NB4 (cell line): ENCODE data around the gene SIKE1.
"Not testable (repeated sequence)": the region's sequence is repeated elsewhere in the genome, so short reads cannot be mapped to it uniquely, and the experiment has no call there.

Source experiments
- DNase-seq: peaks from one replicate; pipeline ENCODE4 v3.0.0; 2010; ENCODE audit warnings: low read depth
- H3K4me3 ChIP-seq: one replicate; pipeline ENCODE4 v1.5.1; 2011; ENCODE audit warnings: mild to moderate bottlenecking, low read depth, low read length, moderate library complexity
- MYC ChIP-seq: IDR thresholded peaks from 2 replicates; pipeline ENCODE4 v1.6.1; 2011; ENCODE audit warnings: low read depth, low read length
- POLR2A ChIP-seq: IDR thresholded peaks from 2 replicates; pipeline ENCODE4 v1.6.1; 2011; ENCODE audit warnings: mild to moderate bottlenecking; ENCODE audit not compliant: insufficient read length; ENCODE audit errors: extremely low read depth
- TF ChIP-seq, protein P1 (sequence below): IDR thresholded peaks from 2 replicates; pipeline ENCODE4 v1.6.1; 2011; ENCODE audit warnings: low read depth, low read length
- TF ChIP-seq, protein P2 (sequence below): IDR thresholded peaks from one replicate; pipeline ENCODE4 v1.5.1; 2012; ENCODE audit warnings: low read depth, low read length

Gene SIKE1

DNA sequence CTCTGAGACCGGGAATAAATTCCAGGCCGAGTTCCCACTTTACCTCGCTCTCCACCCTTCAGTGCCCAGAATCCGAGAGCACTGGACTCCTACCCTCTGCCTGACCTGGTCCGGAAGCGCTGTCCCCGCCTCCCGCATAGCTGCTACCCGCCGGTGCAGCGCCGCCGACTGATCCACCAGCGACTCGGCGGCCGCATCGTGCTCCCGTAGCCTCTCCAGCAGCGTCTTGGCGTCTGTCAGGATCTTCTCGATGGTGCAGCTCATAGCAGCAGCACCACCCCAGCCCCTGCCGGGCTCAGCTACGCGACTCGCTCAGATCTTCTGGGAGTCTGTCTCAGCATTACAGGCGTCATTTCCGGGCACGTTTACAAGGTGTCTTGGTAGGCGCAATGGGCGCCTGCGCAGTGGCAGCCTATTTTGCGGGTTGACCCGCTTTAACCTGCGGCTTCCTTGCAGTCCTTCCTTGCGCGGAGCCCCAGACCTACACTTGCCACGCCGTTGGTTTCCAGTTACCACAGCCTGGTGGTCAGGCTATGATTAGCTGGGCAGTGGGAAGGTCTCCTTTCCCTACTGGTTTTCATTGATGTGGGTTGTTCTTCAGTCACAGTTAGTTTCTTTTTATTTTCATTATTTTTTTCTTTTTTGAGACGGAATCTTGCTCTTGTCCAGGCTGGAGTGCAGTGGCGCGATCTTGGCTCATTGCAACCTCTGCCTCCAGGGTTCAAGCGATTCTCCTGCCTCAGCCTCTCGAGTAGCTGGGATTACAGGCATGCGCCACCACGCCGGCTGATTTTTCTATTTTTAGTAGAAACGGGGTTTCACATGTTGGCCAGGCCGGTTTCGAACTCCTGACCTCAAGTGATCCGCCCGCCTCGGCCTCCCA, at the start of gene SIKE1:
Gene SIKE1, minus strand, starts transcription at position 342 of the 883 bp plus-strand sequence. Its CDS starts 78 bp downstream, at position 264.
- DNase-seq, result peak; percentile 97
- TF ChIP-seq, protein P1, sequence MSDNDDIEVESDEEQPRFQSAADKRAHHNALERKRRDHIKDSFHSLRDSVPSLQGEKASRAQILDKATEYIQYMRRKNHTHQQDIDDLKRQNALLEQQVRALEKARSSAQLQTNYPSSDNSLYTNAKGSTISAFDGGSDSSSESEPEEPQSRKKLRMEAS, result peak; percentile 69
- TF ChIP-seq MYC (peak; percentile 73), POLR2A (peak; percentile 95)
- TF ChIP-seq, protein P2, sequence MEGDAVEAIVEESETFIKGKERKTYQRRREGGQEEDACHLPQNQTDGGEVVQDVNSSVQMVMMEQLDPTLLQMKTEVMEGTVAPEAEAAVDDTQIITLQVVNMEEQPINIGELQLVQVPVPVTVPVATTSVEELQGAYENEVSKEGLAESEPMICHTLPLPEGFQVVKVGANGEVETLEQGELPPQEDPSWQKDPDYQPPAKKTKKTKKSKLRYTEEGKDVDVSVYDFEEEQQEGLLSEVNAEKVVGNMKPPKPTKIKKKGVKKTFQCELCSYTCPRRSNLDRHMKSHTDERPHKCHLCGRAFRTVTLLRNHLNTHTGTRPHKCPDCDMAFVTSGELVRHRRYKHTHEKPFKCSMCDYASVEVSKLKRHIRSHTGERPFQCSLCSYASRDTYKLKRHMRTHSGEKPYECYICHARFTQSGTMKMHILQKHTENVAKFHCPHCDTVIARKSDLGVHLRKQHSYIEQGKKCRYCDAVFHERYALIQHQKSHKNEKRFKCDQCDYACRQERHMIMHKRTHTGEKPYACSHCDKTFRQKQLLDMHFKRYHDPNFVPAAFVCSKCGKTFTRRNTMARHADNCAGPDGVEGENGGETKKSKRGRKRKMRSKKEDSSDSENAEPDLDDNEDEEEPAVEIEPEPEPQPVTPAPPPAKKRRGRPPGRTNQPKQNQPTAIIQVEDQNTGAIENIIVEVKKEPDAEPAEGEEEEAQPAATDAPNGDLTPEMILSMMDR, result no peak
- H3K4me3 ChIP-seq, result peak within 1 kb of the TSS; percentile 96

DNA sequence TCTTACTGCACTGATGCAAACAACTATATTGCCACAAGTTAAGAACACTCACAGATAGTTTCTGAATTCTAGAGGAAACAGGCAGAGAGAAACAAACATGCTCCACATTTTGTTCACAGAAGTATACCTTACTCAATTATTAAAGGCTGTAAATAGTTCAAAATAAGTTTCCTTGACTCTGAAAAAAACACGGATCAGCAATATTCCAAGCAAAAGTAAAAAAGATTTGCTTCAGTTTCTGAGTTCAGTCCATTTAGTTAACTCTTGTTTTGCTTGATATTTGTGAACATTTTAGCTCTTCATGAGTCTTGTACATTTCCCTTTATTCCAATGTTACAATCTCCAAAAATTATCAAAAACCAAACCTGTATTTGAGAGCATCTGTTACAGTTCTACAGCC, 49.6 kb upstream of the SIKE1 start:
- not testable (repeated sequence) for H3K4me3 ChIP-seq, DNase-seq

DNA sequence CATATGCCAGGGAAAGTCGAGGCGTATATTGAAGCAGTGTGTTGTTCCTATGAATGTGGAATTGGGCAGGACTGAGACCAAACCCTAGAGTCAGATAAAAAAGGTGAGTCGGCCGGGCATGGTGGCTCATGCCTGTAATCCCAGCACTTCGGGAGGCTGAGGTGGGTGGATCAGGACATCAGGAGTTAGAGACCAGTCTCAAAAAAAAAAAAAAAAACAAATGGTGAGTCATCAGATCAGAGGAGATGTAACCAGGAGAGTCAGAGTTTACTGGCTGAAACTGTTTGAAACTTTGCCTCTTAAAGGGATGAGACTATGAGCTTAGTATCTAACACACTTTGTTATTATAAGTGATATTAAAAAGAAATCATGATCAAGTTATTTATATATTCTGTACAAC, 47.8 kb upstream of the SIKE1 start:
- no peak overlapping the region for H3K4me3 ChIP-seq
- no peak for TF ChIP-seq POLR2A
- TF ChIP-seq, protein P2, result no peak
- no peak for DNase-seq

DNA sequence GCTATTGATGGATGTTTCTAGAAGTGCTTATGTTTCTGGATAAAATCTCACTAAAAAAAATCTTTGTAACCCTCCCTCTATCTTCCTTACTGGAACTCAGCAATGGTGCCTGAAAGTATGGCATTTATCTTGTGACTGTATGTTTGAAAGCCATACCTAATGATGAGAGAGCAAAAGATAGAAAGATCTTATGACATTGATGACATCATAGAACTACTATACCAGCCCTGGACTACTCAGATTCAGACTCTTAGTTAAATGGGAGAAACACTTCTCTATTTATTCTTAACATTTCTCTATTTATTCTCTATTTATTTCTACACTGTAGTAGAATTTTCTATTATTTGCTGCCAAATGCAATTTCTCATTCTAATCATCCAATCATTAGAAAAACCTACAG, 41.5 kb upstream of the SIKE1 start:
- TF ChIP-seq POLR2A, result no peak
- no peak for TF ChIP-seq MYC
- TF ChIP-seq, protein P1, result no peak
- TF ChIP-seq, protein P2, result no peak
- no peak for DNase-seq
- H3K4me3 ChIP-seq, result no peak overlapping the region

DNA sequence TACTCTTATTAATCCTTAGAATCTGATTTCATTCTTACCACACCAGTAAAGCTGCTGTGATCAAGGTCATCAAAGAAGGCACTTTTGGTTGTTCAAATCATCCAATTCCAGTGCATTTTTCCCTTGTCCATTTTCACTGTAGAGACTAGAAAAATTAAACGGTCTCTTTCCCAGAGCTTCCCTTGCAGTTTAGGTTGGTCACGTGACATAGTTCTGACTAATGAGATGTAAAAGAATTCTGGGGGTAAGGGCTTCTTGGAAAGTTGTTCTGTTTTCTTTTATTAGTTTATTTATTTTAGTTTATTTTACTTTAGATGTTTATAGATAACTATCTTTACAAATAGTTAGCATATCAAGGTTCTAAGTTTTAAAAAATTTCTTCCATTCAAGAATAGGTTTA, 39.9 kb upstream of the SIKE1 start:
- no peak overlapping the region for H3K4me3 ChIP-seq
- DNase-seq, result no peak
- TF ChIP-seq, protein P2, result no peak
- no peak for TF ChIP-seq MYC
- TF ChIP-seq, protein P1, result no peak
- no peak for TF ChIP-seq POLR2A

DNA sequence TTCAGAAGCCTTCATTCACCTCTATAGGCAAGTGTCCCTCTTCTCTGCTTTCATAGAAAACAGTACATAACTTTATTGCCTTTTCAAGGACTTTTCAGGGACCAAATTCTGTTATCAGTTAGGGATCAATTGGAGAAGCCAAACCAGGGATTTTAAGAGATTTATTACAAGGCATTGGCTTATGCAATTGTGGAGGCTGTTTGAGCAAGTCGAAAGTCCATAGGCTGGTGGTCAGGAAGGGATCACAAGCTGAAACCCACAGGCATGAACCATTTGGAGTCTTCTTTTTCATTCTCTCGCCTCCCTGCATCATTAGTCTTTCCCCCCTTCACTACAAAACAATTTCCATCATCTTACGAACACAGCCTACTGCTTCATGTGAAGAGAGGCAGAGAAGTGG, 39.4 kb upstream of the SIKE1 start:
- DNase-seq, result no peak
- H3K4me3 ChIP-seq, result no peak overlapping the region
- TF ChIP-seq POLR2A, result no peak
- TF ChIP-seq, protein P2, result no peak
- TF ChIP-seq, protein P1, result no peak
- no peak for TF ChIP-seq MYC

DNA sequence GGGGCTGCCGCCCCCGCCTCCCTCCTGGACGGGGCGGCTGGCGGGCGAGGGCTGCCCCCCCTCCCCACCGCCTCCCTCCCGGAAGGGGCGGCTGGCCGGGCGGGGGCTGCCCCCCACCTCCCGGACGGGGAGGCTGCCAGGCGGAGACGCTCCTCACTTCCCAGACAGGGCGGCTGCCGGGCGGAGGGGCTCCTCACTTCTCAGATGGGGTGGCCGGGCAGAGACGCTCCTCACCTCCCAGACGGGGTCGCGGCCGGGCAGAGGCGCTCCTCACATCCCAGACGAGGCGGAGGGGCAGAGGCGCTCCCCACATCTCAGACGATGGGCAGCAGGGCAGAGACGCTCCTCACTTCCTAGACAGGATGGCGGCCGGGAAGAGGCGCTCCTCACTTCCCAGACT, 24.0 kb upstream of the SIKE1 start:
- not testable (repeated sequence) for H3K4me3 ChIP-seq, DNase-seq
